Right lobe of liver (tissue), 4 donors: Measurements from ENCODE around the gene AXIN2.

Experiments used
- CTCF ChIP-seq, 4 donors: fragments of 200-600 bp in 3 of 4; fragments of 450-650 bp in 1 of 4; IDR thresholded peaks; one replicate each; pipeline versions ENCODE4 v1.5.1 to v1.8.0; 2016 to 2022; ENCODE audit warnings: antibody characterized with exemption in 4 of 4, mild to moderate bottlenecking in 2 of 4
- POLR2A ChIP-seq: fragments of 450-650 bp; IDR thresholded peaks from one replicate; pipeline ENCODE4 v1.6.1; 2017; ENCODE audit warnings: antibody characterized with exemption, mild to moderate bottlenecking
- donor health status: DM: no; HTN: no; CAD: no.
- donor health status: DM: no; HTN: no; CAD: no.
- donor health status: DM: no; HTN: yes; CAD: no.

GRCh38 chr17:65588181-65588808 lies 26.8 kb upstream of the AXIN2 start:
- TF ChIP-seq POLR2A (no peak), CTCF (IDR thresholded peaks at IDR 0.05) (no peak)
